Stimulated activated CD8-positive, alpha-beta memory T cell treated with anti-CD3 and anti-CD28 coated beads, Interleukin-12 subunit alpha, Interleukin-12 subunit beta, amount 100 ng/mL, for 24 hours (primary cell): ENCODE data around the gene NCOA3.

ENCODE experiments used
- DNase-seq: peaks from one replicate; pipeline ENCODE4 v3.0.0-alpha.2; 2020; ENCODE audit errors: extremely low read depth

NCOA3 gene

DNA sequence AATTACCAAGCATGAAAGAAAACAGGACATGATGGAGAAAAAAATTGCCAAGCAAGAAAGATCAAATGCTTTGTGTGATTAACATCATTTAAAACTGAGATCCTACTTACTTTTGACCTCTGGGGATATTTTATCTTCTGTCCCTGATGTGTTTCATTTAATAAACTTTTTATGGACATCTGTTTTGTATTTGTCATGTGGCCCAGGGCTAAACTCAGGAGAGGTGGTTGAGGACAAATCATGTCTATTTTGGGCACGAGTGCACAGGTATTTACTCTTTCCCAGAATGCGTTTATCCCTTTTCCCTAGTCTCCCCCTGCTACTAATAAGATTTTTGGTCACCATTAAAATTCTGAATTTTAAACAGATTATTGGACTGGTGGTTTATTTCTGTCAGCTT, 128.2 kb downstream of the NCOA3 start:
- DNase-seq, result no peak

DNA sequence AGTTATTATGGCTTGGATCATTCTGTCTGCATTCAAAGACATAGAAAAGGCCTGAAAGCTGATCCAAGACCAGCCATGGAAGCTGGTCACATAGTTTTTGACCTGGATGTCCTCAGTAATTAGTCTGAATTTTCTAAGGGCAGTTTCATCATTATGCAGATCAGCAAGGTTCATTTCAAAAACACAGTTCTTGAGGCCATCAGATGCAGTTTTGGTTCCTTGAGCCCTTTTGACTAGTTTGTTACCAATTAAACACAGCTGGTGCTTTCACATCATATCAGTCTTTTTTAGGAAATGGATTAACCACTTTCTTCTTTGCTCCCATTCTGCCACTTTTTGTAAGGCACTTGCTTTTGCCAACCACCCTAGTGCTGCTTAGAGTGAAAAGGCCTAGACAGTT, 129.4 kb downstream of the NCOA3 start:
- DNase-seq, result no peak

DNA sequence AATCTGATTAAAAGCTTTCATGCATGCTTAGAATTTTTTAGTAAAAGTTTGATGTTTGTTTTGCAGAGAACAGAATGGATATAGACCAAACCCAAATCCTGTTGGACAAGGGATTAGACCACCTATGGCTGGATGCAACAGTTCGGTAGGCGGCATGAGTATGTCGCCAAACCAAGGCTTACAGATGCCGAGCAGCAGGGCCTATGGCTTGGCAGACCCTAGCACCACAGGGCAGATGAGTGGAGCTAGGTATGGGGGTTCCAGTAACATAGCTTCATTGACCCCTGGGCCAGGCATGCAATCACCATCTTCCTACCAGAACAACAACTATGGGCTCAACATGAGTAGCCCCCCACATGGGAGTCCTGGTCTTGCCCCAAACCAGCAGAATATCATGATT, 133.6 kb downstream of the NCOA3 start:
- DNase-seq, result no peak

DNA sequence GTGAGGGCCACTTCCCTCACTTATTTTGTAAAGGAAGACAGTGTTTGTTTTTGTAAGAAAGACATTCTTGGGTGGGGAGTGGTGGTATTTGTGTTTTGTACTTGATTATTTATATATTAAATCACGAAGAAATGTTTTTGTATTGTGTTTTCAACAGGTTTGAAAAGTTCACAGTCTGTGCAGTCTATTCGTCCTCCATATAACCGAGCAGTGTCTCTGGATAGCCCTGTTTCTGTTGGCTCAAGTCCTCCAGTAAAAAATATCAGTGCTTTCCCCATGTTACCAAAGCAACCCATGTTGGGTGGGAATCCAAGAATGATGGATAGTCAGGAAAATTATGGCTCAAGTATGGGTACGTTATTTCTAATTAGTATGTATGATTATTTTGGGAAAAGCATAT, 137.2 kb downstream of the NCOA3 start:
- no peak for DNase-seq

DNA sequence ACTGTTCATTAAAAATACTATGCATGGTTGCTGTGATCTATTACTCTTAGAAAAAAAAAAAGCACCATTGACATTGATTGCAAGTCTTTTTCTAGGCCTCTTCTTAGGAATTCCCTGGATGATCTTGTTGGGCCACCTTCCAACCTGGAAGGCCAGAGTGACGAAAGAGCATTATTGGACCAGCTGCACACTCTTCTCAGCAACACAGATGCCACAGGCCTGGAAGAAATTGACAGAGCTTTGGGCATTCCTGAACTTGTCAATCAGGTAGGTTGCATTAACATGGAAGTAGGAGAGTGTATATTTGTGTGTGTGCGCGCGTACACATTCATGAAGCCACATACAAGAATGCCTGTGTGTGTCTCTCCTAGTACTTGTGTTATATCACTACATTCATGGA, 140.4 kb downstream of the NCOA3 start:
- DNase-seq, result no peak

DNA sequence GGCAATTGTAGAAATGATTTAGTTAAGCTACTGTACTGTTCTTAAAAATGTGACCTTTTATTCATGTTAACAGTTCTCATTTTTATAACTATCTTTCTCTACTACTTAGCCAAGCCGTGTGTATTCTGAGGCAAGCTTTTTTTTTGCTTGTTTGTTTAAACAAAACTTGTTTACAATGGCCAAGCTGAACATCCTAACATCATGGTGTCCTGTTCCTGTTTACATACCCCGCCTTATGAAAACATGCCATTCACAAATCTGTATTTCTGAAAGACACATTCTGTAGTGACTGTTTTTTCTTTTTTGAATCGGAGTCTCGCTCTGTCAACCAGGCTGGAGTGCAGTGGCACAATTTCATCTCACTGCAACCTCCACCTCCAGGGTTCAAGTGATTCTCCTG, 140.9 kb downstream of the NCOA3 start:
- DNase-seq, result no peak

DNA sequence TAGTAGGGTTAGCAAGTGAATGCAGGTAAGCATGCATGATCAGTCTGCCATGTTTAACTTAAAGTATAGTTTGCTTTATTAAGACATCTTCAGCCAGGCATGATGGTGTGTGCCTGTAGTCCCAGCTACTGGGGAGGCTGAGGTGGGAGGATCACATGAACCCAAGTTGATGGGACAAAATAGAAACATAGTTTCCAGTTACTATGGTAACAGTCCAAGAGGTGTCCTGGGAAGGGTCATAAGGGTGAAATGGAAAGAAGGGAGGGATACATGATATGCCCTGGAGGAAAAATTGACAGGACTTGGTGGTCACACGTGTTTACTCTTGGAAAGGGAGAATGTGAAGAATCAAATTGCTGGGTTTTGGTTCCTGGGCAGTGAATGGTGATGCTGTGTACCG, 143.9 kb downstream of the NCOA3 start:
- no peak for DNase-seq

DNA sequence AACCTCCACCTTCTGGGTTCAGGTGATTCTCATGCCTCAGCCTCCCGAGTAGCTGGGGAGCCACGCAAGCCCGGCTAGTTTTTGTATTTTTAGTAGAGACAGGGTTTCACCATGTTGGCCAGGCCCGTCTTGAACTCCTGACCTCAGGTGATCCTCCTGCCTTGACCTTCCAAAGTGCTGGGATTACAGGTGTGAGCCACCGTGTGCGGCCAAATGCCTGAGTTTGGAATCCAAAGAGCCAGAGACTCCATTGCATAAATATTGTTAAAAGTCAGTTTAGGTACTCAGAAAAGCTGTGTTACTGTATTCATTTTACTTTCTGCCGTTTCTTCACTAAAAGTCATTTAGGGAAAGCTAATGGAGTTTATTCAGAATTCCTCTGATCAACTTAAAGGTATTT, 146.3 kb downstream of the NCOA3 start:
- no peak for DNase-seq

DNA sequence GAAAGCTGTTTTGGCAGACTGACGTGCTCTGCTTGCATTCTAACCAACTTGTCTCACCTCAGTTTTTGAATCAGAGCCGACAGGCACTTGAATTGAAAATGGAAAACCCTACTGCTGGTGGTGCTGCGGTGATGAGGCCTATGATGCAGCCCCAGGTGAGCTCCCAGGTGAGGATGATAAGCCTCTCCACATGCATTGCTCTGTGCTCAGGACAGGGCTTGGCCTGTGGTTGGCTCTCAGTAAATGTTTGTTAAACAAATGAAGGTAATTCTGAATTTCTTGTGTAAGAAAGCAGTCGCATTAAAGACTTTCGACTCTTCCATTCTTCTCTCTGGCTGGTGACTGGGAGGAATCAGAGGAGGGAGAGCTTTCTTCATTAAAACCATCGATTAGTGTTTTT, 147.3 kb downstream of the NCOA3 start:
- DNase-seq, result no peak

DNA sequence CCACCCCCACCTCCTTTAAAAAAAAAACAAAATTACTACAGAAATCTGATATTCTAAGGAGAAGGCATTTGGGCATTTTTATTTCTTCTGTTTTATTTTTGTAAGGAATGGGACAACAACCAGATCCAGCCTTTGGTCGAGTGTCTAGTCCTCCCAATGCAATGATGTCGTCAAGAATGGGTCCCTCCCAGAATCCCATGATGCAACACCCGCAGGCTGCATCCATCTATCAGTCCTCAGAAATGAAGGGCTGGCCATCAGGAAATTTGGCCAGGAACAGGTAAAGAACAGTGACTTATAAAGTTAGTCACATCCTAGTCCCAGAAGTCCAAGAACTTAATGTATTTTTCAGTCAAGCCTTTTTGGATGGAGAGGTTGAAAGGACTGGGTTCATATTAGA, 150.6 kb downstream of the NCOA3 start:
- no peak for DNase-seq

DNA sequence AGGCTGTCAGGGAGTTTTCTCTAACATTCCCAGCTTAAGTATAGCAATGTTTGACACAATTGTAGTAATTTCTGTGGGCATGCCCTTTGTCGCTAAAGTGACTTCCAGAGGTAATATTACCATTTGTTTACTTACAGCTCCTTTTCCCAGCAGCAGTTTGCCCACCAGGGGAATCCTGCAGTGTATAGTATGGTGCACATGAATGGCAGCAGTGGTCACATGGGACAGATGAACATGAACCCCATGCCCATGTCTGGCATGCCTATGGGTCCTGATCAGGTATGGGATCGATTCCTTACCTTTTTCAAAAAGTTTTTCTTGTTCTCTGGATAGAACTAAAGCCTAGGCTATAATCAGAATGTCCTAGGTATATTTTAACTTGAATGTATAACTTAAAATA, 151.1 kb downstream of the NCOA3 start:
- DNase-seq, result no peak

DNA sequence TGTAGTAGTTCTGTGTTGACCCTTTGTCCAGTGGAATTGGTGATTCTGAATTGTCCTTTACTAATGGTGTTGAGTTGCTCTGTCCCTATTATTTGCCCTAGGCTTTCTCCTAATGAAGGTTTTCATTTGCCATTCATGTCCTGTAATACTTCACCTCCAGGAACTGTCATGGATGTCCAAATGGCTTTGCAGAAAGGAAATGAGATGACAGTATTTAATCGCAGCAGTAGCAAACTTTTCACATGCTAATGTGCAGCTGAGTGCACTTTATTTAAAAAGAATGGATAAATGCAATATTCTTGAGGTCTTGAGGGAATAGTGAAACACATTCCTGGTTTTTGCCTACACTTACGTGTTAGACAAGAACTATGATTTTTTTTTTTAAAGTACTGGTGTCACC, 152.2 kb downstream of the NCOA3 start:
- no peak for DNase-seq

DNA sequence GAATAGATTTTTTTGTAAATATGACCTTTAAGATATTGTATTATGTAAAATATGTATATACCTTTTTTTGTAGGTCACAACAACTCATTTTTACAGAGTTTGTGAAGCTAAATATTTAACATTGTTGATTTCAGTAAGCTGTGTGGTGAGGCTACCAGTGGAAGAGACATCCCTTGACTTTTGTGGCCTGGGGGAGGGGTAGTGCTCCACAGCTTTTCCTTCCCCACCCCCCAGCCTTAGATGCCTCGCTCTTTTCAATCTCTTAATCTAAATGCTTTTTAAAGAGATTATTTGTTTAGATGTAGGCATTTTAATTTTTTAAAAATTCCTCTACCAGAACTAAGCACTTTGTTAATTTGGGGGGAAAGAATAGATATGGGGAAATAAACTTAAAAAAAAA, 152.7 kb downstream of the NCOA3 start:
- DNase-seq, result no peak

DNA sequence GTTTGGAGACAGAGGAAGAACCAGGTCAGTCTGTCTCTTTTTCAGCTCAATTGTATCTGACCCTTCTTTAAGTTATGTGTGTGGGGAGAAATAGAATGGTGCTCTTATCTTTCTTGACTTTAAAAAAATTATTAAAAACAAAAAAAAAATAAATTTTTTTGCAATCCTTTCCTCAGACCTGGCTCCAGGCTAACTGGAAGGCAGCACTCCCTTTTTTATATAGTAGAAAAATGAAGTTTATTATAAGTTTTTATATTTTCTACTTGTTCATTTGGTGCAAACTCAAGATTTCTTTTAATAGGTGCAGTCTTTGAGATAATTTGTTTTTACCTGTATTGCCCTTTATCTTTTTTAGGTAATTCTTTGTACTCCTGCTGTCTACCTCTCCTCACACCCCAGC, 153.9 kb downstream of the NCOA3 start:
- DNase-seq, result no peak

DNA sequence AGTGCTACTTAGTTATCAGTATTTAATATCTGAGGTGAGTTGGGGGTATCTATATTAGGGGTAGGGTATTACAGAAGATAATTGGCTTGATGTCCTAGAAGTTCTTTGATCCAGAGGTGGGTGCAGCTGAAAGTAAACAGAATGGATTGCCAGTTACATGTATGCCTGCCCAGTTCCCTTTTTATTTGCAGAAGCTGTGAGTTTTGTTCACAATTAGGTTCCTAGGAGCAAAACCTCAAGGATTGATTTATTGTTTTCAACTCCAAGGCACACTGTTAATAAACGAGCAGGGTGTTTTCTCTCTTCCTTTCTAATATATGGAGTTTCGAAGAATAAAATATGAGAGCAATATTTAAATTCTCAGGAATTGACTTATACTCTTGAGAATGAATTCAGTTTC, 154.6 kb downstream of the NCOA3 start:
- no peak for DNase-seq

DNA sequence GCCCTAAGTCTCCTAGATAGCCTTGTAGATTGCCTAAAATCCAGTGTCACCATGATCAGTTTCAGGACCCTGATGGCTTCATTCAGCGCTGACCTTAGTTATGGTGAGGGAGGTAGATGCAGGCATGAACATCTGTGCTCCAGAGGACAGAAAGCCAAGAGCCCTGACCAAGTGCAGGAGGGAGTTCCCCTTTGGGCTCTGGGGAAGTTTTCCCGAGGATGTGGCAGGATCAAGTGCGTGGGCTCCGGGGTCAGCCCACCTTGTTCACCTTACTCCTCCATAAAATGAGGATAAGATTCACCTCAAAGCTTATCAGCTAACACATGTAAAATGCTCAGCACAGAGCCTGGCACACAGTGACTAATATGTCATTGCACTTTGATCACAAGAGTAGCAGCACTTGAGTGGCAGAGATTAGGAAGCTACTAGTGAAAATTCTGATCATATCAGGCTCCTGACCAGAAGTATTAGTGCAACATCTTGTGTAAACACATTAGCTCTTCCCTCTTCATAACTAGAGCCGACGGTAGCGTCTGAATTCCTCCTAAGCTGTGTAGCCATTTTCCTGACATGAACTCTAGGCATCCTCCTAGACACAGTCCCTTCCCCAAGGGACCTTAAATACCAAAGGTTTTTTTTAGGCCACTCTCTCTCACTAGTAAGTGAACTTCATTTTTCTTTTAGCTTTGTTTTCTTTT, 158.4 kb downstream of the NCOA3 start:
- DNase-seq, result no peak

DNA sequence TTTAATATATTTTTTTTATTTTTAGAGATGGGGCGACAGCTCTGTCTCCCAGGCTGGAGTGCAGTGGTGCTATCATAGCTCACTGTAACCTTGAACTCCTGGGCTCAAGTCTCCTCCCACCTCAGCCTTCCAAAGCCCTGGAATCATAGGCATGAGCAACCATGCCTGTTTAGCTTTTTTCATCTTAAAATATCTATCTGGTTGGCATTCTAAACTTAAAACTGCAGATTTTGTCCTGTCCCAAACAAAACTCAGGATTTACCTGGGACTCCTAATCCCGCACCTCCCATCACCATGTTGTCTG, 158.9 kb downstream of the NCOA3 start:
- no peak for DNase-seq

DNA sequence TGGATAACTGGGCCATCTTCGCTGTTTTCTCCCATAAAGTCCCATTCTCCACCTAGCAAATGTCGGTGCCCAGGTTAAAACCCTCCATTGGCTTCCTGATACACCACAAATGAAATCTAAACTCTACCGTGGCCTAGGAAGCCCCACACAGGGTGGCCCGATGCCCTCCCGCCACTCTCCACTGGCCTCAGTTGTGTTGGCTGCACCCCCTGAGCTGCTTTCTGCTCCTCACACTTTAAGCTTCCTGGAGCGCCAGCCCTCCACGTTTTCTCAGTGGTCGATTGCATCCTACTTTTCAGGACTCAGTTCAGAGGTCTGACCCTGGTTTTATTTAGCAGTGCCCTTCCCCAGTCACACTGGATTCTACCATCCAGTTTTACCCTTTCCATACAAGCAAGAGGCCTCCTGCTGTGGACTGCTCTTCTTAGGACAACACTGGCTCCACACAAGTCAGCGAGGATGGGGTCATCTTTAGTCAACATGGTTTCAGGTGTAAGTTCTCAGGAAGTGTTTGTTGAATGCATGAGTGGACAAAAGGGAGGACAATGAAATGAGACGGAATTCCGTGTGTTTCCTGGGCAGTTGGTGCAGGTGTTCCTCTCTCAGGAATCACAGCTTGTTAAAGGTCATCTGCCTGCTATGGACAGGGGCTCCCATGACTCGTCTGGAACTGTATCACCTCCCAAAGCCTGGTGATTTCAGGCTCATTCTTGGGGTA, 159.5 kb downstream of the NCOA3 start:
- DNase-seq, result no peak

DNA sequence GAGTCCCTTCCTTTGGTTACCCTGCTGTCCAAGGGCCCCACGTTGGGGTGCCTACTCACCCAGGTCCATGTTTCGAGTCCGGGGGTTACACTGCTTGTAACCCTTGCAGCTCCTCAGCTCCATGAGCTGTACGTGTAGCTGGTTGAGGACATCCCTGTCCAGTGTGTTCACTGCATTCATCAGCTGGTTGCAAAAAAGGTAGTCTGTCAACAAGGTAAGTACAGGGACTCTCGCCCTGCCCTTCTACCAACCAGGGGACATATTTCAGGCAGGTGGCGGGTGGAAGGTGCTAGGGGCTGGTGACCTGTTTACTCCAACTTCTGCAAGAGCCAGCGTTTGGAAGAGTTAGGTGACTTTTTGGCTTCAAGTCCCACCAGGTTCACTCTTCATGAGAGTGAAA, 160.0 kb downstream of the NCOA3 start:
- no peak for DNase-seq

DNA sequence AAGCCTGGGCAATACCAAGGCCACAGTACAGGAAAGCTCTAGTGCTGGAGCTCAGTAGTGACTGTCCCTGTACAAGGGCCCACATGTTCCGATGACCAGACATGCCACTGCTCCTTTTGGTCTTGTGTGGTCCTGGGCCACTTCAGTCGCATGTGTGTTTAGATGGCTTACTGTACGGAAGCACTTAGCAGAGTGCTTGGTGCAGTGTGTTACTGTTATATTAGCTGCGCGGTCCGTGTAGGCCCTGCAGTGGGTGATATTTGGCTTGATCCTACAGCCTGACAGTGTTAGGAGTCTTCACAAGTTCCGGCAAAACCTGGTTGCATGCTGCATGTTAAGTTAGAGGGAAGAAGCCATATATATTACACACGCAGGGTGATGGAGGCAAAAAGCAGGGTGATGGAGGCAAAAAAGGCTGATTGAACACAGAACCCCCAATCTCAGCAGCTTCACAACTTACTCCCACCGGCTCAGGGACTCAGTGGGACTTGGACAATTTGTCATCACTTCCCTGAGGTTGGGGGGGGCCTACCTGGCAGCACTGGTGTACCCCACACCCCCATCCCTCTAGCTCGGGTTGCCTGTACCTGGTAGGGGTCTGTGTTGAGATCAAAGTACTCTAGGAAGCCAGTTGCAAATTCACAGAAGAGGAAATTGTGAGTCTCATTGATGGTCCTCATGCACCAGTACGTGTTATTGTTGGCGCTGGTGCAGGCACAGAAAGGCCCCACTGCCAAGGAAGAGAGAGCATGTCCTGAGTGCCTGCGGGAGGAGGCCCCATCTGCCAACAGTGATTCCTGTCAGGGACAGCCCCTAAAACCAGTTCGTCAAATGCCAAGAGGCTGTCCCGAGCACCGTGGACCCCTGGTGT, 161.0 kb downstream of the NCOA3 start:
- DNase-seq, result no peak

DNA sequence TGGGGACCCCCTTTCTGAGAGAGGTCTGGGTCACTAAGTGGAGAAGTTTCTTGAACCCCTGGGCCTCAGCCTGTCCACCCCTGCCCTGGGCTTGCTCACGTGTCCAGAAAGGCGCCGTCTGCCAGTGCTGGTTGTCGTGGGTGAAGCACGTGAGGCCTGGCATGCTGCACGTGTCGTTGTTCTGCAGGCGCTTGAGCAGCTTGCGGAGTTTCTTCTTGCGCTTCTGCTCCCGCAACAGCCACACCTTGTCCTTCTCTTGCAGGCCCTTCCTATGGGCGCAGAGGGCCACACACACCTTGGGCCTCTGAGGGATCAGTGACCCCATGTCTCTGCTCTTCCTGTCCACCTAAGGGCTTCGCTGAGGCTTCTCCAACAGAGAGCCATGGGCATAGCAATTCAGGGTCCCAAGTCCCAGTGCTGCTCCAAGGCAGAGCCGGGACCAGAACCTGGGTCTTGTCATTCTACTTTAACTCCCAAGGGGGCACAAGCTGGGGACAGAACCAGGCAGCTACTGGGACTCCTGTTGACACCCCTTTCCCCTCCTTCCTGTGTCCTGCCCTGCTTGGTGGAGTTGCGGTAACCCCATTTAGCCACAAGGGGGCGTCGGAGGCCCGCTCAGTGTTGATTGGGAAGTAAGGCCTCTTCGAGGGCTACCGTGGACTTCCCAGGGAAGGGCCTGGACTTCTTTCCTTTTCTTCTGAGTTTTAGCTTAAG, 161.8 kb downstream of the NCOA3 start:
- peak; percentile 27 for DNase-seq

DNA sequence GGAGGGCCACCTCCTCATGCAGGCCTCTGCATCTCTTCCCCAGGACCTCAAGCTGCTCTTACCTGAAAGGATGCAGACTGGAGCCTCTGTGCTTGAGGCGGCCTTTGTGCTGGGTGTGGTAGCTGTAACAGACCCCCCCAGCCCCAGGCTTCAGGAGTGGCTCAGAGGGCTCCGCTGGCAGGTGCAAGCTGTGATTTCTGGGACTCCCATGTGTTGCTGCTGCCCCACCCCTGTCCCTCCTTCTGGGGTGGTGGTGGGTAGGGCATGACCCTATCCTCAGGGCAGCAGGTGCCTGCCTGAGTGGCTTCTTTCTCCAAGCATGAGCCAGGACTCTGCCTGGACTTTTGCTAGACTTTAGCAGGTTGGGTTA, 162.4 kb downstream of the NCOA3 start:
- DNase-seq, result no peak

DNA sequence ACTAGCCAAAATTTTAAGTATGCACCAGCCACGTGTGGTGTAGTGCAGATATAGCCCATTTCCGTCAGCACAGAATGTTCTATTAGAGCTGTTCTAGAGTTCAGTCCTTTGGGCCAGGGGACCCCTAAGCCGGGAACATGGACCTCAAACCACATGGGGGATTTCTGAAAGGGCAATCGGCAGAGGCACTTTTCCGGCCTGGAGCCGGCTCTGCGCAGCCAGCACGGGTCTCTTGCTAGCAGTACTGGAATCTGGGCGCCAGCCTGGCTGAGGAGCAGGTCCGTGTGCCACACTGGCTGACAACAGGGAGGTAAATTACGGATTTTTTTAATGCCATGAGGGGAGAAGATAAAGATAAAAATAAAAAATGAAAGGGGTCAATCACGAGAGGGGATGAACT, 163.1 kb downstream of the NCOA3 start:
- DNase-seq, result no peak
